Hepatocyte (in vitro differentiated cells): Measurements from ENCODE around the gene IGF2BP3.

Experiments used
- CTCF ChIP-seq: fragments of 200-600 bp; sonication (generic); IDR thresholded peaks from 2 replicates; pipeline ENCODE4 v1.5.1; 2016; ENCODE audit warnings: antibody characterized with exemption, mild to moderate bottlenecking; ENCODE audit not compliant: poor library complexity
- EZH2 ChIP-seq: fragments of 200-600 bp; sonication (generic); IDR thresholded peaks from 2 replicates; pipeline ENCODE4 v1.6.1; 2016; ENCODE audit warnings: antibody characterized with exemption, mild to moderate bottlenecking, borderline replicate concordance

- TF ChIP-seq CTCF: no peak
- TF ChIP-seq EZH2: no peak
Observed at GRCh38 chr7:23405240-23405618, 65.1 kb downstream of the IGF2BP3 start.
